ENCODE measurements around the gene MMP15.

- TF ChIP-seq CTCF (IDR thresholded peaks at IDR 0.05) (no peak), POLR2A (IDR thresholded peaks at IDR 0.05) (no peak), POLR2AphosphoS5 (IDR thresholded peaks at IDR 0.05) (no peak)
Measured at GRCh38 chr16:57981636-57982035, 43.9 kb upstream of the MMP15 start.

All from transverse colon (tissue), 4 donors.